ENCODE measurements around the gene SSH3.
A peak's percentile ranks its signal among the peaks of the same experiment; 100 is the strongest.
"Not testable (repeated sequence)": the region's sequence is repeated elsewhere in the genome, so short reads cannot be mapped to it uniquely, and the experiment has no call there.

The SSH3 gene

DNA sequence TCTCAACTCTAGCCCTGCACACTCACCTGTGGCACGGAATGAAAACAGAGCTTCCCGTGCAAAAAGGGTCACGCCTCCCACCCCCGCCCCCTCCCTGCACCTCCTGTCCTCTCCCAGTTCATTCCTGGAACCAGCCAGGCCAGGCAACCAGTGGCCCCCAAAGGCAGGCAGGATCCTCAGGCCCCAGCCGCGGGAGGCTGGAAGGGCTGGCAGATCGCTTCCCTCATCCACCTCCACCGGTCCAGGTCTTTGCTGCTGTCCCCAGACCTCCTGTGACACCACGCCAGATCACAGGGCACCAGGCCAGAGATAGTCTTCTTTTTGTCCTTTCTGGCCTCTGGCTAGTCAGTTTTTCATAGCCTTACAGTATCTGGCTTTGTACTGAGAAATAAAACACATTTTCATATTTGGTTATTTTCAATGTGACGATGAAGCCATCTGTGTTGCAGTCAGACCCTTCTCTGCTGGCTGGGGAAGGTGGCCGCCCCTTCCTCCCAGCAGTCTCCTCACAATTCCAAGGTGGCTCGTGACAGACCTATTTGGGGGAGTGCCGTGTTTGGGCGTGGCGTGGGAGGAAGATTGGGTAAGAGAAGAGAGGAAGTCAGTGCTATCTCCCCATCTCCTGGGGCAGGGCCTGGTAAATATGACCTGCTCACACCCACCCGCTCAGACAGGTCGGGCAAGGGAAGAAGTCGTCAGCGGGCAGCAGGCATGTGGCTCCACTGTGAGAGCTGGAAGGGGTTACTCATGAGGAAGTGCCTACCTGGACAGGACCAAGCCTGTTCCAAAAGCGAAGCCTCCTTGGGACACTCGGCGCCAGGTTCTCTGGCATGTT is 9.1 kb downstream of the SSH3 start:
- DNase-seq = no peak

DNA sequence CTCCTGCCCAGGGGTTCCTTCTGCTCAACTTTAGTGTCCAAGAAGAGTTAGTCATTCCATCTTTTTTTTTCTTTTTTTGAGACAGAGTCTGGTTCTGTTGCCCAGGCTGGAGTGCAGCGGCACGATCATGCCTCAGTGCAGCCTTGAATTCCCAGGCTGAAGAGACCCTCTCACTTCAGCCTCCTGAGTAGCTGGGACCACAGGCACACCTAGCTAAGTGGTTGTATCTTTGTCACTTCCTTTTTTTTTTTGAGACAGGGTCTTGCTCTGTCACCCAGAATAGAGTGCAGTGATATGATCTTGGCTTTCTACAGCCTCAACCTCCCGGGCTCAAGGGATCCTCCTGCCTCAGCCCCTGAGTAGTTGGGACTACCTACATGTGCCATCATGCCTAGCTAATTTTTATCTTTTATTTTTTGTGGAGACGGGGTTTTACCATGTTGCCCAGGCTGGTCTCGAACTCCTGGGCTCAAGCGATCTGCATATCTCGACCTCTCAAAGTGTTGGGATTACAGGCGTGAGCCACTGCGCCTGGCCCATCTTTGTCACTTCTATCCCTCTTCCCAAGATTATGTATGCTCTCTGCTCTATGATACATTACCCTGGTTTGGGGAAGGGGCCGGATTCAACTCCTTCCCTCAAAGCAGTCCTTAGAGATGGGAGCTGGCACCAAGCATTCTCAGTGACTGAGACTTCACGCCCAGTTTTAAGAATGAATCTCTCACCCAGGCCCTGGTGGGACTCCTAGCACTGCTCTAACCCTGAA is 10.0 kb downstream of the SSH3 start:
- no peak for DNase-seq

GRCh38 chr11:67314218-67314617 is 10.9 kb downstream of the SSH3 start:
- no peak for DNase-seq

DNA sequence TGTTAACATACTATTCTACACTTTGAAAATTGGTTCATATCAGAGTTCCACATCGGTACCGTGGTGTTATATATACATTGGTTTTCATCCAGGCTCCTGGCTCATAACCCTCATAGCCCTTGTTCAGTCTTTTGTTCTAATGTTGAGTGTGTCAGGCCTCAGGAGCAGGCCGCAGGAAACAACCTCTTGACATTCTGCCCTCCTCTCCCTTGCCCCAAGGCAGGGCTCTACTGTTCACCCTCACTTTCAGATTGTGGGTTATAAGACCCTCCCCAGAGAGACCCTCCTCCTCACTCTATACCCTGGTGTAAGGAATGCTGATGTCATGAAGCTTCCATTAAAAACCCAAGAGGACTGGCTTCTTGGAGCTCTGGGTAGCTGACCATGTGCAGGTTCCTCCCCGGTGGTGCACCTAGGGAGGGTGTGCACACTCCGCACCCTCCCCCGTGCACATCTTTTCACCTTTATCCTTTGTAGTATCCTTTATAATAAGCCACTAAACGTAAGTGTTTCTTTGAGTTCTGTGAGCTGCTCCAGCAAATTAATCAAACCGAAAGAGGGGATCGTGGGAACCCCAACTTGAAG is 12.1 kb downstream of the SSH3 start:
- no peak for DNase-seq

GRCh38 chr11:67316882-67317204 is 13.5 kb downstream of the SSH3 start:
- no peak for DNase-seq

DNA sequence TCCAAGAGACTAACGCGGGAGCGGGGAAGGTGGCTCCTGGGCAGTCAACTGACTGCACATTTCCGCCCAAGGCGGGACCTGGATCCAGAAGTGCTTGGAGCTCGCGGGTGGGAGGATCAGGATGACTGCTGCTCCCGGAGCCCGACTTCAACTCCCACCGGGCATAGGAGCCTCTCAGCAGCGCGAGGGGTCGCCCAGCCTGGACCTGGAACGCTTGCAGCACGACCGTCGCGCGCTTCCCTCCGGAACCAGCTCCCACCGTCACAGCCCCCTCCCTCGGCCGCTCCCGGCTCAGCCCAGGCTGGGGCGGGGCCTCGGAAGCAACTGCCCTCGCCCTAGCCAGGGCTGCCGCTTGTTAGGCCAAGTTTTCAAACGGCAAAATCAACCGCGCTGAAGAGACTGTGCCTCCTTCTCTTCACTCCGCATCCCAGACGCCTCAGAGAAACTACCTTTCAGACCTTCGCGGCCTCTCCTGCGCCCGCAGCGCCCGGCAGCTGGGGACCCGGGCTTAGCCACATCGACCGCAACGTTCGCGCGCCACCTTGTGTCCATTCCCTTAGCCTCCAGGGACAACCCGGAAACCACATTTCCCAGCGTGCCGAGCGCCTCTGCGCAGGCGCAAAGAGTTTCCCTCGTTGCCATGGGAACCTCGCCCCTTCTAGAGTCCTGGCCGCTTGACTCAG is 14.0 kb downstream of the SSH3 start:
- DNase-seq = peak; percentile 98

GRCh38 chr11:67317888-67318555 is 14.7 kb downstream of the SSH3 start:
- no peak for DNase-seq

GRCh38 chr11:67318876-67319275 is 15.5 kb downstream of the SSH3 start:
- not testable (repeated sequence) for DNase-seq

- DNase-seq = no peak
Observed at GRCh38 chr11:67320011-67320410, 16.7 kb downstream of the SSH3 start.

DNA sequence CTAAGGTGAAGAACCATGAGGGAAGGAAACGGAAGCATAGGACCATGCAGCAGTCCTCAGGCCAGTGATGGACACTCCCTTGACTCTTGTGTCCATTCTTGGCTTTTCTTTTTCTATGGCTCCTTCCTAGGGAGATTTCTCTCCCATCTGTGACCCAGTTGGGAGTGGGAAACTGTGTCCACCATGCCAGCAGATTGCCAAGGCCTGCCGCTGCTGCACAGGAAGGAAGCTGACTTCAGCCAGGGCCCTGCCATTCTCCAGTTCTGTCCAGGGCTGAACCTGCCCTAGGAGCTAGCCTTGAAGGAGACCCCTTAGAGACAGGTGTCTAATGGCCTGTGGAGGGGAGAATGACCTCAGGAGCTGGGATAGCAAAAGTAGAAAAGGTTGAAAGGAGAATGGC is 17.4 kb downstream of the SSH3 start:
- DNase-seq = no peak

- DNase-seq = no peak
Observed at GRCh38 chr11:67321313-67321871, 18.1 kb downstream of the SSH3 start.

DNA sequence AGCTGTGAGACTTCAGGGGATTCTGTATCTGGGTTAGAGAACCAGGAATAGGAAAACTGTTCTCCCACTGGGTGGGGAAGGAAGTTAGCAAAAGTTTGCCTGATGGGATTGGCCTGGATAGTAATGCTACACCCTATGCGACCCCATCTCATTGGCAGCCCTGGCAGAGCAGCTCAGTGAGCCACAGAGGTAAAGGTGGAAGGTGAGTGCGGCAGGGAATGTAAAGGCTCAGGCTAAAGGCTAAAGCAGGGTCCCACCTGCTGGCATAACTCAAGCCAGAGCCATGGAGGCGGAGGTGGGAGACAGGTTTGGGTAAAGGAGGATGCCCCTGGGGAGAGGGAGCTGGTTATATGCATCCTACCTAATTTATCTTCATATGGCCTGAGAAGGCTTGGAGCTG is 18.7 kb downstream of the SSH3 start:
- no peak for DNase-seq

- no peak for DNase-seq
Observed at GRCh38 chr11:67323526-67323925, 20.2 kb downstream of the SSH3 start.

- no peak for DNase-seq
Observed at GRCh38 chr11:67332081-67332691, 28.9 kb downstream of the SSH3 start.

DNA sequence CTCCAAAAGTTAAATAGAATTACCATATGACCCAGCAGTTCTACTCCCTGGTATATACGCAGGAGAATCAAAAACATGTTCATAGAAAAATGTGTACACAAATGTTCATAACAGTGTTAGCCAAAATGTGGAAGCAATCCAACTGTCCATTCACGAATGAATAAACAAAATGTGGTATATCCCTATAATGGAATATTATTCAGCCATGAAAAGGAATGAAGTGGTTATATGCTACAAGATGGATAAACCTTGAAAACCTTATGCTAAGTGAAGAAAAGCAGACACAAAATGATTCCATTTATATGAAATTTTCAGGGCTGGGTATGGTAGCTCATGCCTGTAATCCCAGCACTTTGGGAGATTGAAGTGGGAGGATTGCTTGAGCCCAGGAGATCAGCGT is 33.9 kb downstream of the SSH3 start:
- DNase-seq = no peak

- DNase-seq = no peak
Observed at GRCh38 chr11:67344264-67344663, 40.9 kb downstream of the SSH3 start.

- no peak for DNase-seq
Observed at GRCh38 chr11:67345247-67345919, 42.1 kb downstream of the SSH3 start.

DNA sequence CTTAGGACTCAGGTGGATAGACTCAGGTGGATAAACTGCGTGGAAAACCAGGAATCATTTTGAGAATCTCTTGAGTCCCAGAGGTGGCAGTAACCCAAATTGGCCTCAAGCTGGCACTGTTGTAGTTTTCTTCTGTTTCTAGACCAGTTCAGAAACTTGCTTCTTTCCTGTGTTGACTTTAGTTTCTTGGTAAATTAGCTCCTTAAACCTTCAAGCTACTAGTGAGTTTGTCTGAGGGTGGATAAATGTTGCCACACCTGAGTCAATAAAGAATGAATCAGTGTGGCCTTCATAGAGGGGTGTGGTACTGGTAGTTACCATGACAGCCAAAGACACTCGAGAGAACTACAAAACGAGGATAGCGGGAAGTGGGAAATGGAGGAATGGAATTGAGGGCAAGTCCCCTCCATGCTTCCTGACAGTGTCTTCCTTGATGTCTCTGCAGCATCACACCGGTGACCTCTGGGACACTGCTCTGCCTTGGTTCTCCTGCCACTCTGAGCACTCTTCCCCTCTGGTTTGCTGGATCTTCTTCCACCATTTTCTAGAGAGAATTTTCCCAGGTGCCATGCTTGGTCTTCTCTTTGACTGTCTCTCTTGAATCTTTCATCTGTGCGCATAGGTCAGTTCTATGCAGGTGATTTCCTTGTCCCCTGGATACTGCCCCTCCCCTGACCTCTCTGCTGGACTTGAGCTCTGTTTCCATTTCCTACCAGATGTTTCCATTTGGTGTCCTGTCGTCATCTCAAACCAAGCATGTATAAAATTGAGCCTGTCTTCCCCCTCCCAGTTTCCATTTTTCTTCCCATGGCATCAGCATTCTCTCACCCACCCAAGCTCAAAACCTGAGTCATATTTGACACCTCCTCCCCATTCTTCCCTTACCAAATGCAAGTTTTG is 42.8 kb downstream of the SSH3 start:
- DNase-seq = no peak

- DNase-seq = no peak
Observed at GRCh38 chr11:67347964-67348749, 44.8 kb downstream of the SSH3 start.

- DNase-seq = no peak
Observed at GRCh38 chr11:67349036-67349435, 45.7 kb downstream of the SSH3 start.
